HCT116 (cell line): Measurements from ENCODE around the gene TMEM135. TPM values are rescaled to one million over a fixed set of nuclear protein-coding genes. Genes with fewer than 3 reads are reported as not detected.

ENCODE experiments used
- ATAC-seq: fragments of 200-7000 bp; cut with Tn5 transposase; 2 replicates; pipeline ENCODE4 v1.9.1; 2020; ENCODE audit warnings: mild to moderate bottlenecking, moderate library complexity
- BruUV-seq: library from RNA; stranded (reverse); fragments of 400-500 nt; replicated peaks from 2 replicates; lab custom pipeline; 2021; lab: Mats Ljungman, UMichigan
- CTCF ChIA-PET: fragments of 300-600 bp; sonication (Branson Sonifier 250); formaldehyde crosslinking; loops from one replicate; lab custom pipeline; 2021; ENCODE audit warnings: antibody characterized with exemption; lab: Charles Lee
- POLR2A ChIA-PET: fragments of 300-600, 350-600 bp; sonication (Branson Sonifier 250); formaldehyde crosslinking; loops from one replicate; lab custom pipeline; 2021; ENCODE audit warnings: antibody characterized with exemption; lab: Charles Lee
- RAD21 ChIA-PET, 2 experiments: fragments of 300-600 bp; sonication (Branson Sonifier 250); formaldehyde crosslinking; loops; one replicate each; lab custom pipeline; 2023; ENCODE audit warnings: low total read pairs in 2 of 2; ENCODE audit not compliant: uncharacterized antibody in 2 of 2, unreplicated experiment in 2 of 2, low non-redundant PET in 1 of 2; lab: Charles Lee
- DNase-seq: peaks from one replicate; pipeline ENCODE4 v3.0.0-alpha.2; 2010; ENCODE audit warnings: low read depth, low spot score
- H2AFZ ChIP-seq: fragments of 200-600 bp; shearing (Covaris generic), sonication (generic); 2 replicates; pipeline ENCODE4 v1.6.1; 2017; ENCODE audit warnings: low read depth, mixed run types, mixed read lengths, antibody characterized with exemption, low read length; ENCODE audit not compliant: poor library complexity, severe bottlenecking
- H3K27ac ChIP-seq: 2 replicates; pipeline ENCODE4 v1.5.1; 2012; ENCODE audit warnings: low read depth, low read length
- H3K27me3 ChIP-seq: fragments of 200-600 bp; sonication (generic); 2 replicates; pipeline ENCODE4 v1.6.1; 2016; ENCODE audit warnings: mixed run types, low read length, mixed read lengths; ENCODE audit not compliant: insufficient read depth
- H3K36me3 ChIP-seq, 2 experiments: fragments of 200-500 bp in 1 of 2; fragments of 200-600 bp in 1 of 2; sonication (Bioruptor generic) in 1 of 2; sonication (generic) in 1 of 2; 2 replicates each; pipeline versions ENCODE4 v1.5.1 to v1.6.1; 2014 to 2016; ENCODE audit warnings: low read length in 2 of 2, inconsistent platforms in 1 of 2, mixed read lengths in 1 of 2, mixed run types in 1 of 2; ENCODE audit not compliant: insufficient read depth in 2 of 2, control insufficient read depth in 1 of 2
- H3K4me1 ChIP-seq, 2 experiments: fragments of 200-600 bp in 1 of 2; sonication (generic) in 1 of 2; 2 replicates each; pipeline versions ENCODE4 v1.5.1 to v1.6.1; 2012 to 2017; ENCODE audit warnings: low read length in 2 of 2, inconsistent platforms in 1 of 2, mild to moderate bottlenecking in 1 of 2, mixed read lengths in 1 of 2, mixed run types in 1 of 2, moderate library complexity in 1 of 2; ENCODE audit not compliant: insufficient read depth in 2 of 2, control insufficient read depth in 1 of 2
- H3K4me2 ChIP-seq: fragments of 200-600 bp; sonication (generic); 2 replicates; pipeline ENCODE4 v1.6.1; 2017; ENCODE audit warnings: mixed run types, low read length, mixed read lengths
- H3K4me3 ChIP-seq, 2 experiments: fragments of 200-600 bp in 1 of 2; sonication (generic) in 1 of 2; replicated peaks in 1 of 2; 2 replicates each; pipeline ENCODE4 v1.5.1; 2011 to 2016; ENCODE audit warnings: low read length in 2 of 2, control low read depth in 1 of 2, low read depth in 1 of 2, mild to moderate bottlenecking in 1 of 2, mixed read lengths in 1 of 2, mixed run types in 1 of 2
- H3K79me2 ChIP-seq: fragments of 200-600 bp; sonication (generic); 2 replicates; pipeline ENCODE4 v1.6.1; 2017; ENCODE audit warnings: mild to moderate bottlenecking, mixed run types, low read length, moderate library complexity, mixed read lengths; ENCODE audit not compliant: insufficient read depth
- H3K9ac ChIP-seq: fragments of 200-600 bp; sonication (generic); 2 replicates; pipeline ENCODE4 v1.6.1; 2016; ENCODE audit warnings: low read length, mixed read lengths
- H3K9me2 ChIP-seq: fragments of 200-600 bp; sonication (generic), shearing (Covaris generic); 2 replicates; pipeline ENCODE4 v1.6.1; 2017; ENCODE audit warnings: mixed run types, mild to moderate bottlenecking, moderate library complexity; ENCODE audit not compliant: insufficient read depth
- H3K9me3 ChIP-seq, 2 experiments: fragments of 200-500 bp in 1 of 2; fragments of 200-600 bp in 1 of 2; sonication (Bioruptor generic) in 1 of 2; sonication (generic) in 1 of 2; 2 replicates each; pipeline ENCODE4 v1.6.1; 2014 to 2017; ENCODE audit warnings: low read length in 2 of 2, mixed read lengths in 2 of 2, inconsistent platforms in 1 of 2, low read depth in 1 of 2, mild to moderate bottlenecking in 1 of 2, mixed run types in 1 of 2, moderate library complexity in 1 of 2; ENCODE audit not compliant: control insufficient read depth in 1 of 2, insufficient read depth in 1 of 2
- H4K20me1 ChIP-seq: fragments of 200-600 bp; sonication (generic), shearing (Covaris generic); 2 replicates; pipeline ENCODE4 v1.6.1; 2017; ENCODE audit warnings: mixed run types, mild to moderate bottlenecking, moderate library complexity; ENCODE audit not compliant: insufficient read depth
- ATF3 ChIP-seq: IDR thresholded peaks from 2 replicates; pipeline ENCODE4 v1.6.1; 2012
- CBX3 ChIP-seq: IDR thresholded peaks from 2 replicates; pipeline ENCODE4 v1.6.1; 2012; ENCODE audit warnings: low read depth
- CTCF ChIP-seq, 3 experiments: fragments of 200-600 bp in 1 of 3; sonication (generic) in 1 of 3; IDR thresholded peaks in 2 of 3; conservative IDR thresholded peaks in 1 of 3; 2 replicates each; pipeline ENCODE4 v1.5.1; 2012 to 2017; ENCODE audit warnings: low read depth in 2 of 3, low read length in 2 of 3, antibody characterized with exemption in 1 of 3, borderline replicate concordance in 1 of 3, control low read depth in 1 of 3, mild to moderate bottlenecking in 1 of 3, mixed read lengths in 1 of 3, mixed run types in 1 of 3, moderate library complexity in 1 of 3; ENCODE audit not compliant: insufficient read depth in 1 of 3
- EZH2 ChIP-seq: fragments of 200-600 bp; sonication (generic); IDR thresholded peaks from 2 replicates; pipeline ENCODE4 v1.6.1; 2017; ENCODE audit warnings: antibody characterized with exemption, mixed run types
- FOSL1 ChIP-seq: IDR thresholded peaks from 2 replicates; pipeline ENCODE4 v1.6.1; 2012; ENCODE audit warnings: low read depth
- RAD21 ChIP-seq: IDR thresholded peaks from 2 replicates; pipeline ENCODE4 v1.6.1; 2012; ENCODE audit warnings: low read depth, mild to moderate bottlenecking
- REST ChIP-seq: IDR thresholded peaks from 2 replicates; pipeline ENCODE4 v1.6.1; 2012; ENCODE audit warnings: low read depth
- SIN3A ChIP-seq: IDR thresholded peaks from 2 replicates; pipeline ENCODE4 v1.6.1; 2012; ENCODE audit warnings: low read depth
- SP1 ChIP-seq: IDR thresholded peaks from 2 replicates; pipeline ENCODE4 v1.6.1; 2012; ENCODE audit warnings: low read depth
- SRF ChIP-seq: IDR thresholded peaks from 2 replicates; pipeline ENCODE4 v1.6.1; 2012; ENCODE audit warnings: low read depth
- ZBTB33 ChIP-seq: IDR thresholded peaks from 2 replicates; pipeline ENCODE4 v1.6.1; 2011; ENCODE audit warnings: mild to moderate bottlenecking, low read length, moderate library complexity; ENCODE audit not compliant: insufficient replicate concordance; ENCODE audit errors: extremely low read depth
- ZFX ChIP-seq: fragments of 450-650 bp; IDR thresholded peaks from 2 replicates; pipeline ENCODE4 v1.6.1; 2017
- ZNF274 ChIP-seq: fragments of 200-500 bp; sonication (Bioruptor generic); IDR thresholded peaks from 2 replicates; pipeline ENCODE4 v1.6.1; 2014; ENCODE audit warnings: mild to moderate bottlenecking, low read depth, low read length, inconsistent platforms
- intact Hi-C: fragments of 100-400 bp; cut with micrococcal nuclease; formaldehyde crosslinking; loops from 2 replicates; pipeline ENCODE4 v1.10.0; 2022
- total RNA-seq: library from RNA; stranded (reverse); gene quantifications from one replicate; pipeline ENCODE4 v1.2.1, GENCODE V29; 2021; ENCODE audit not compliant: unreplicated experiment

TMEM135 gene
- total RNA-seq, 1 experiment from 2014 or later, result 50.6 TPM

GRCh38 chr11:87326594-87326993, 288.9 kb downstream of the TMEM135 start:
- ChIA-PET CTCF (no interaction called here), RAD21 (no interaction called here)
- H3K36me3 ChIP-seq, result no peaks in the 10 kb centered on the region
- H3K4me3 ChIP-seq, result no peak overlapping the region
- H3K4me1 ChIP-seq, result no peaks in the 10 kb centered on the region
- H3K9ac ChIP-seq, result no peak overlapping the region
- H3K79me2 ChIP-seq, result no peaks in the 10 kb centered on the region
- no peak for ATAC-seq
- H4K20me1 ChIP-seq, result no peaks in the 10 kb centered on the region
- H3K9me2 ChIP-seq, result no peaks in the 10 kb centered on the region
- no peak for TF ChIP-seq EZH2
- no peak for TF ChIP-seq SRF
- no peak for TF ChIP-seq CBX3
- no peak for TF ChIP-seq SP1
- TF ChIP-seq RAD21, result no peak
- TF ChIP-seq ZFX, result no peak
- no peak for TF ChIP-seq FOSL1
- no peak for TF ChIP-seq CTCF (IDR thresholded peaks at IDR 0.05 in 2 of 3, conservative IDR thresholded peaks at IDR 0.05 in 1 of 3; ENCODE audit: borderline replicate concordance in 1 of 3, insufficient read depth in 1 of 3, low read depth in 2 of 3, low read length in 2 of 3)
- no peak for TF ChIP-seq SIN3A
- TF ChIP-seq REST, result no peak
- TF ChIP-seq ZNF274, result no peak
- no peak for TF ChIP-seq ATF3
- TF ChIP-seq ZBTB33, result no peak
- TF ChIP-seq, all 23 proteins: peak for 0
- Histone ChIP-seq H3K4me2 (no peak overlapping the region), H3K27ac (no peak overlapping the region), H3K27me3 (no peaks in the 10 kb centered on the region), H3K9me3 (no peaks in the 10 kb centered on the region), H2AFZ (no peak overlapping the region)
- intact Hi-C loops, result no loop called here
- POLR2A ChIA-PET, result no interaction called here
- DNase-seq, result no peak
- BruUV-seq, result no TSS peak
